Fibroblast of lung (primary cell): ENCODE measurements around the gene CARD14. TPM values are rescaled to one million over a fixed set of nuclear protein-coding genes. Genes with fewer than 3 reads are reported as not detected.

ENCODE experiments used
- DNase-seq, 2 donors: peaks; one replicate each; pipeline versions ENCODE4 v3.0.0 to v3.0.0-alpha.2; 2010; ENCODE audit warnings: low read depth in 2 of 2
- H2AFZ ChIP-seq: 2 replicates; pipeline ENCODE4 v1.5.1; 2012; ENCODE audit warnings: low read length, control low read depth, inconsistent platforms
- H3K27ac ChIP-seq: 2 replicates; pipeline ENCODE4 v1.5.1; 2011; ENCODE audit warnings: low read length, control low read depth; ENCODE audit not compliant: insufficient read depth
- H3K27me3 ChIP-seq: 2 replicates; pipeline ENCODE4 v1.5.1; 2011; ENCODE audit warnings: mild to moderate bottlenecking, low read length; ENCODE audit not compliant: control insufficient read depth, insufficient read depth
- H3K36me3 ChIP-seq: 2 replicates; pipeline ENCODE4 v1.5.1; 2011; ENCODE audit warnings: low read length; ENCODE audit not compliant: control insufficient read depth, insufficient read depth
- H3K4me1 ChIP-seq: 2 replicates; pipeline ENCODE4 v1.5.1; 2011; ENCODE audit warnings: low read length; ENCODE audit not compliant: control insufficient read depth, insufficient read depth; ENCODE audit errors: extremely low read depth
- H3K4me2 ChIP-seq: 2 replicates; pipeline ENCODE4 v1.5.1; 2011; ENCODE audit warnings: low read length, control low read depth; ENCODE audit not compliant: insufficient read depth; ENCODE audit errors: extremely low read depth
- H3K4me3 ChIP-seq, 4 experiments: fragments of 200-600 bp in 1 of 4; sonication (generic) in 1 of 4; replicated peaks in 1 of 4; 2 replicates each; pipeline ENCODE4 v1.5.1; 2011 to 2016; ENCODE audit warnings: low read length in 4 of 4, low read depth in 3 of 4, mild to moderate bottlenecking in 3 of 4, control low read depth in 2 of 4, inconsistent platforms in 1 of 4, mixed read lengths in 1 of 4; ENCODE audit not compliant: insufficient read depth in 1 of 4; ENCODE audit errors: control extremely low read depth in 1 of 4
- H3K79me2 ChIP-seq: 2 replicates; pipeline ENCODE4 v1.5.1; 2012; ENCODE audit warnings: mild to moderate bottlenecking, low read length, inconsistent platforms; ENCODE audit not compliant: control insufficient read depth, insufficient read depth
- H3K9ac ChIP-seq: 2 replicates; pipeline ENCODE4 v1.5.1; 2011; ENCODE audit warnings: mild to moderate bottlenecking, low read length, control low read depth; ENCODE audit not compliant: insufficient read depth
- H3K9me3 ChIP-seq: 2 replicates; pipeline ENCODE4 v1.5.1; 2012; ENCODE audit warnings: low read depth, low read length; ENCODE audit not compliant: control insufficient read depth, insufficient read depth
- H4K20me1 ChIP-seq: 2 replicates; pipeline ENCODE4 v1.5.1; 2011; ENCODE audit warnings: low read length; ENCODE audit not compliant: control insufficient read depth, insufficient read depth; ENCODE audit errors: extremely low read depth
- EZH2 ChIP-seq: IDR thresholded peaks from 2 replicates; pipeline ENCODE4 v1.5.1; 2012; ENCODE audit warnings: low read length, control low read depth, mild to moderate bottlenecking; ENCODE audit errors: missing control alignments
- polyA minus RNA-seq: library from RNA; depleted of rRNA, polyadenylated mRNA; stranded (reverse); fragments of >200 nt; gene quantifications from 2 replicates; pipeline ENCODE4 v1.2.3, GENCODE V29; 2011; ENCODE audit warnings: low replicate concordance
- polyA plus RNA-seq, 2 donors: library from polyadenylated mRNA; depleted of rRNA in 1 of 2; stranded (reverse) in 1 of 2; unstranded in 1 of 2; fragments of >200 nt; gene quantifications; 2 replicates each; pipeline ENCODE4 v1.2.1, GENCODE V29; 2011 to 2012; ENCODE audit warnings: missing spikeins in 1 of 2
- total RNA-seq: library from RNA; depleted of rRNA; stranded (reverse); fragments of >200 nt; gene quantifications from 2 replicates; pipeline ENCODE4 v1.2.1, GENCODE V29; 2014
- TF ChIP-seq, protein P1 (sequence below), 2 donors: IDR thresholded peaks in 1 of 2; conservative IDR thresholded peaks in 1 of 2; 1 replicate in 1 of 2; 2 replicates in 1 of 2; pipeline ENCODE4 v1.5.1; 2011 to 2012; ENCODE audit warnings: low read length in 2 of 2, control low read depth in 1 of 2, inconsistent platforms in 1 of 2, low read depth in 1 of 2, mild to moderate bottlenecking in 1 of 2

The CARD14 gene
- total RNA-seq (0.17 and 0.26 TPM in 2 replicates), polyA plus RNA-seq (0.06 TPM in 1 of 2 replicates, not detected in the other), polyA minus RNA-seq (0.15 TPM in 1 of 2 replicates, not detected in the other)
- 0.13 and 0.17 TPM in 2 replicates for polyA plus RNA-seq (2012)

DNA sequence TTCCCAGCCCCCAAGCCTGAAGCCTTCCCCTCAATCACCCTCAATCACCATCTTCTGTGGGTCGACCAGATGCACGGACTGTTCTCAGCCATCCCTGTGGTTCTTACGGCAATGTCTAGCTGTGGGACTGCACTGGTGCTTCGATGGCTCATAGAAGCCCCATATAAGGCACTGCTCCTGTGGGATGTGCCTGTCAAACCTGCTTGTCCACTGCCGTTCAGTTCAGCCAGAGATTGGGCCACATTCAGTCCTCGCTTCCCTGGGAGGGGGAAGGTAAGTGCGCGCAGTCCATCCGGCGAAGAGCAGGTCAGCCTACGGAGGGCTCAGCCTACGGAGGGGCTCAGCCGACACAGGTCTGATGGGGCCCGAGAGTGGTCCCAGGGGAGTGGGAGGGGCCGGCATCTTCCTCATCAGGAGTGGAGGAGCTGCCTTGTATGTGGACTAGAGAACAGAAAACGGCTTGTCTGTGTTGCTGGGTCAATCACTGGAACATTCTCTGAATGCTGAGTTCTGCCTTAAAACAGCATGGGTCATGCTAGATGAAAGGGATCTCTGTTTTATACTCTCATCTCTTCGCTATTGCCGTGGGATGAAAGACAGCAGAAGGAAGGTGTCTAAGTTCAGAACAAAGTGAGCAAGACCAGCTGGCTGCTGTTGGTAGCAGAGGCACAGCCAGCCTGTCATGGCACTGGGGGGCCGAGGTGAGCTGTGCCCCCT lies at the start of gene CARD14:
Gene CARD14 (plus strand): TSS at position 247 of the 717 bp plus-strand sequence. CDS start 11,409 bp downstream, outside the sequence.
- Histone ChIP-seq H3K36me3 (no peaks in the 10 kb centered on the region), H3K27me3 (peaks cover 12% of the 10 kb centered on the region), H2AFZ (no peak within 1 kb of the TSS), H3K4me1 (no peaks in the 10 kb centered on the region), H3K79me2 (no peaks in the 10 kb centered on the region), H4K20me1 (no peaks in the 10 kb centered on the region), H3K27ac (no peak within 1 kb of the TSS), H3K4me3 (no peak within 1 kb of the TSS), H3K9me3 (no peaks in the 10 kb centered on the region), H3K4me2 (no peak within 1 kb of the TSS), H3K9ac (no peak within 1 kb of the TSS)
- DNase-seq: no peak
- no peak for TF ChIP-seq EZH2
- TF ChIP-seq, protein P1, sequence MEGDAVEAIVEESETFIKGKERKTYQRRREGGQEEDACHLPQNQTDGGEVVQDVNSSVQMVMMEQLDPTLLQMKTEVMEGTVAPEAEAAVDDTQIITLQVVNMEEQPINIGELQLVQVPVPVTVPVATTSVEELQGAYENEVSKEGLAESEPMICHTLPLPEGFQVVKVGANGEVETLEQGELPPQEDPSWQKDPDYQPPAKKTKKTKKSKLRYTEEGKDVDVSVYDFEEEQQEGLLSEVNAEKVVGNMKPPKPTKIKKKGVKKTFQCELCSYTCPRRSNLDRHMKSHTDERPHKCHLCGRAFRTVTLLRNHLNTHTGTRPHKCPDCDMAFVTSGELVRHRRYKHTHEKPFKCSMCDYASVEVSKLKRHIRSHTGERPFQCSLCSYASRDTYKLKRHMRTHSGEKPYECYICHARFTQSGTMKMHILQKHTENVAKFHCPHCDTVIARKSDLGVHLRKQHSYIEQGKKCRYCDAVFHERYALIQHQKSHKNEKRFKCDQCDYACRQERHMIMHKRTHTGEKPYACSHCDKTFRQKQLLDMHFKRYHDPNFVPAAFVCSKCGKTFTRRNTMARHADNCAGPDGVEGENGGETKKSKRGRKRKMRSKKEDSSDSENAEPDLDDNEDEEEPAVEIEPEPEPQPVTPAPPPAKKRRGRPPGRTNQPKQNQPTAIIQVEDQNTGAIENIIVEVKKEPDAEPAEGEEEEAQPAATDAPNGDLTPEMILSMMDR (conservative IDR thresholded peaks at IDR 0.05 in 1 of 2, IDR thresholded peaks at IDR 0.05 in 1 of 2; ENCODE audit: low read depth in 1 of 2, low read length in 2 of 2): no peak

DNA sequence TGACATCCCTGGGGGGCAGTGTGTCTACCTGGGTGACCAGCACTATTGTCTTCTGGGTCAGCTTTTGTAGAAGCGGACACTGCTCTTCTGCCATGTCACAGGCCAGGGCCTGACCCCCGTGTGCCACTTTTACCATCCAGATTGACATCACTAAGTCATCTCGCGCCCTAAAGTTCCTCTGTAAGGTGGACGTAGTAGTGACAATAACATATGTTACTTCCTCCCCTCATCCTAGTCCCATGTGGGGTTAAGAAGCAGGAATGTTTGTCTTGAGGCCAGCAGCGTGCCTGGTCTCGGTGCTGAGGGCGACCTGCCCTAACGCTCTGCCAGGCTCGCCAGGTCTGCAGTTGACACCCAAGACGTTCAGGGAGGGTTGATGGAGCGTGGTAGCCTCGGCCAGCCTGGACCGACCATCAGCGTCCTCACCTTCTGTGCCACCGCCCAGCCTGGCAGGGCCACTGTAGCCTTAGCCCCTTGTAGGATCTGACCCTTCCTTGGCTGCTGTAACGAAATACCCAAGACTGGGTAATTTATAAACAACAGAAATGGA lies 47.7 kb upstream of the CARD14 start:
- Histone ChIP-seq H3K27ac (no peak overlapping the region), H3K36me3 (no peaks in the 10 kb centered on the region), H3K27me3 (no peaks in the 10 kb centered on the region), H2AFZ (no peak overlapping the region), H3K4me2 (no peak overlapping the region), H3K4me3 (no peak overlapping the region), H3K4me1 (no peaks in the 10 kb centered on the region), H4K20me1 (no peaks in the 10 kb centered on the region), H3K9me3 (no peaks in the 10 kb centered on the region), H3K9ac (no peak overlapping the region), H3K79me2 (no peaks in the 10 kb centered on the region)
- no peak for TF ChIP-seq EZH2
- TF ChIP-seq, protein P1 (conservative IDR thresholded peaks at IDR 0.05 in 1 of 2, IDR thresholded peaks at IDR 0.05 in 1 of 2; ENCODE audit: low read depth in 1 of 2, low read length in 2 of 2): no peak
- no peak for DNase-seq

DNA sequence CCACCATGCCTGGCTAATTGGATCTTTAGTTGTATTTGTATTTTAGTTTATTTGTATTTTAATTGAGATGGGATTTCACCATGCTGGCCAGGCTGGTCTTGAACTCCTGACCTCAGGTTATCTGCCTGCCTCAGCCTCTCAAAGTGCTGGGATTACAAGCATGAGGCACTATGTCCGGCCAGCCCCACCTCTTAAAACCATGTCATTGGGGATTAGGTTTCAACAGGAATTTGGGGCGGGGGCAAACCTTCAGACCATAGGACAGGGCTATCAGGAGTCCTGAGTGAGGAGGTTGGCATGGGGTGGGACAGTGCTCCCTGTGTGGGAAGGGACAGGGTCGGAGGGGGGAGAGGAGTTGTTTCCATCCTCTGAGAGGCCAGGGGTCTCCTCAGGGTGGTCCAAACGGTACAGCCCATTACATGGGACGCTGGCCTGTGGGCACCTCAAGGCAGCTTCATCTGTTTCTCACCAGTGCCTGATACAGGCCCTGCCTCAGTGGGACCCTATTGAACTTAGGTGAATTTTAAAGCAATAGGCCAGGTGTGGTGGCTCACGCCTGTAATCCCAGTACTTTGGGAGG lies 46.8 kb upstream of the CARD14 start:
- H3K4me2 ChIP-seq: no peak overlapping the region
- H3K79me2 ChIP-seq: no peaks in the 10 kb centered on the region
- no peak for DNase-seq
- TF ChIP-seq, protein P1 (conservative IDR thresholded peaks at IDR 0.05 in 1 of 2, IDR thresholded peaks at IDR 0.05 in 1 of 2; ENCODE audit: low read depth in 1 of 2, low read length in 2 of 2): no peak
- no peak for TF ChIP-seq EZH2
- no peaks in the 10 kb centered on the region for H4K20me1 ChIP-seq
- H3K4me1 ChIP-seq: no peaks in the 10 kb centered on the region
- H3K36me3 ChIP-seq: no peaks in the 10 kb centered on the region
- no peaks in the 10 kb centered on the region for H3K27me3 ChIP-seq
- no peak overlapping the region for H3K4me3 ChIP-seq
- H3K9ac ChIP-seq: no peak overlapping the region
- no peak overlapping the region for H2AFZ ChIP-seq
- H3K27ac ChIP-seq: no peak overlapping the region
- H3K9me3 ChIP-seq: no peaks in the 10 kb centered on the region
